Measurements from ENCODE around the gene TFPI2. TPM values are rescaled to one million over a fixed set of nuclear protein-coding genes. Genes with fewer than 3 reads are reported as not detected.

TFPI2 gene
- total RNA-seq, 1 donor from 2014 or later: not detected

- Histone ChIP-seq H3K4me1 (no peaks in the 10 kb centered on the region), H3K27ac (no peak overlapping the region), H3K36me3 (no peaks in the 10 kb centered on the region), H3K9me3 (no peaks in the 10 kb centered on the region), H3K4me3 (no peak overlapping the region), H3K27me3 (no peaks in the 10 kb centered on the region)
- intact Hi-C loops (cut with DNase I): no loop called here
- TF ChIP-seq CTCF (IDR thresholded peaks at IDR 0.05): no peak
- DNase-seq (ENCODE audit: low spot score in 2 of 2): no peak
Measured at GRCh38 chr7:93873998-93874574, 16.5 kb downstream of the TFPI2 start.

GRCh38 chr7:93866886-93867285 lies 23.7 kb downstream of the TFPI2 start:
- Histone ChIP-seq H3K27me3 (no peaks in the 10 kb centered on the region), H3K4me3 (no peak overlapping the region), H3K27ac (no peak overlapping the region), H3K9me3 (no peaks in the 10 kb centered on the region), H3K36me3 (no peaks in the 10 kb centered on the region), H3K4me1 (no peaks in the 10 kb centered on the region)
- no peak for TF ChIP-seq CTCF (IDR thresholded peaks at IDR 0.05)
- DNase-seq (ENCODE audit: low spot score in 2 of 2): no peak
- intact Hi-C loops (cut with DNase I): no loop called here

DNA sequence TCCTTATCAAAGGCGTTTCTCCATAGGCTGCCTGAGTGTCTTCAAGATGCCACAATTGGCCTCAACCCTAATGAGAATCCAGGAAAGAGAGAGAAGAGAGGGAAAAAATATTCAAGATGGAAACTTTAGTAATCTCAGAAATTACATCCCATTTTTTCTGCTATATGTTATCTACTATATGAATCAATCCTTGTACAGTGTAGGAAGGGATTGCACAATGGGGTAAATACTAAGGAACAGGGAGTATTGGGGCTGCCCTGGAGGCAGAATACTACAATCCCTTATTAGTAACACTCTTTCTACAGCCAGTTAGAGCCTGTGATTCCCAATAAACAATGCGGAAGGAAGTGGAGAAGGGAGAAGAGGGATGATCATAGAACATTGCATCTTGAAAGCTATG lies 27.9 kb downstream of the TFPI2 start:
- Histone ChIP-seq H3K4me3 (no peak overlapping the region), H3K27me3 (no peaks in the 10 kb centered on the region), H3K36me3 (no peaks in the 10 kb centered on the region), H3K4me1 (no peaks in the 10 kb centered on the region), H3K9me3 (no peaks in the 10 kb centered on the region), H3K27ac (no peak overlapping the region)
- no peak for TF ChIP-seq CTCF (IDR thresholded peaks at IDR 0.05)
- DNase-seq (ENCODE audit: low spot score in 2 of 2): no peak
- intact Hi-C loops (cut with DNase I): no loop called here

- TF ChIP-seq CTCF (IDR thresholded peaks at IDR 0.05): peak in 1 of 3 experiments; percentile 20
- no peaks in the 10 kb centered on the region for H3K4me1 ChIP-seq
- H3K9me3 ChIP-seq: no peaks in the 10 kb centered on the region
- intact Hi-C loops (cut with DNase I): no loop called here
- no peak overlapping the region for H3K4me3 ChIP-seq
- no peak overlapping the region for H3K27ac ChIP-seq
- H3K36me3 ChIP-seq: no peaks in the 10 kb centered on the region
- DNase-seq (ENCODE audit: low spot score in 2 of 2): no peak
- H3K27me3 ChIP-seq: no peaks in the 10 kb centered on the region
Measured at GRCh38 chr7:93861325-93861949, 29.1 kb downstream of the TFPI2 start.

- H3K9me3 ChIP-seq: no peaks in the 10 kb centered on the region
- no peaks in the 10 kb centered on the region for H3K4me1 ChIP-seq
- no peak overlapping the region for H3K4me3 ChIP-seq
- TF ChIP-seq CTCF (IDR thresholded peaks at IDR 0.05): no peak
- intact Hi-C loops (cut with DNase I): no loop called here
- H3K27me3 ChIP-seq: no peaks in the 10 kb centered on the region
- no peak for DNase-seq (ENCODE audit: low spot score in 2 of 2)
- H3K27ac ChIP-seq: no peak overlapping the region
- H3K36me3 ChIP-seq: no peaks in the 10 kb centered on the region
Measured at GRCh38 chr7:93860261-93860660, 30.3 kb downstream of the TFPI2 start.

All from ascending aorta (tissue), 2 donors.